SK-N-MC (cell line): Measurements from ENCODE around the gene DSG1.

Experiments used
- EZH2 ChIP-seq: fragments of 200-600 bp; sonication (generic); IDR thresholded peaks from one replicate; pipeline ENCODE4 v1.6.1; 2017; ENCODE audit warnings: antibody characterized with exemption
- FOXP2 ChIP-seq: optimal IDR thresholded peaks from 2 replicates; pipeline ENCODE3; 2011; ENCODE audit warnings: mild to moderate bottlenecking, moderate library complexity; ENCODE audit not compliant: insufficient read depth; ENCODE audit errors: extremely low read length, control extremely low read depth
- POLR2AphosphoS5 ChIP-seq: IDR thresholded peaks from 2 replicates; pipeline ENCODE4 v1.6.1; 2012; ENCODE audit warnings: mild to moderate bottlenecking, low read depth, low read length, borderline replicate concordance

GRCh38 chr18:31281437-31281836 lies 36.5 kb upstream of the DSG1 start:
- no peak for TF ChIP-seq EZH2
- no peak for TF ChIP-seq POLR2AphosphoS5
- no peak for TF ChIP-seq FOXP2
